ENCODE data around the gene TRIP6. TPM values are rescaled to one million over a fixed set of nuclear protein-coding genes. Genes with fewer than 3 reads are reported as not detected.

The TRIP6 gene
- total and polyA plus RNA-seq, 2 experiments from 2014 or later, result 57.5 to 70.3 TPM

DNA sequence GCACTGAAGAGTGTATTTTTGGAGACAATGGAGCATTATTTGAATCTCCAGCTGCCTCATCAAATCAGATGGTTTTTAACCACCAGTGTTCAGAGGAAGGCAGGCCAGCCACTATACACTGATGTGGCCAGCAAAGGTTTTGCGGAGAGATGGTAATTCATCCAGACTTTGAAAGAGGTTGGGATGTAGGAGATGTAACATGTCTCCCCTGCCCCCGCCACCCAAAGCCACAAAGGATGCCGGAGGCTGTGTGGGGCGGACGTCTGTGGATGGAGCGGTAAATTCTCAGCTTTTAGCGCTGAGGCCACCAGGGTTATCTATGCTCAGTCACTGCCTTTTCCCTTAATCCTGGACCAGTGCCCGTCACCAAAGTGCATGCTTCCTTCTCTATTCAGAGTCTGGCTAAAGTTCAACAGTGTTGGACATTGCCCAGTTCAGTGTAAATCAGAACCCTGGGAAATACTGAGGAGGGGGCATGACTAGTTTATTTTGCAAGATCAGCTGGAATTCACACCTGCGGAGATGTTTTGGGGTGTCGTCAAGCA lies 3.7 kb upstream of the TRIP6 start:
- Histone ChIP-seq H4K20me1 (ENCODE audit: insufficient read depth, poor library complexity, severe bottlenecking) (no peaks in the 10 kb centered on the region), H3K9me3 (ENCODE audit: low read depth) (no peaks in the 10 kb centered on the region), H3K4me1 (ENCODE audit: insufficient read depth) (peaks cover 9% of the 10 kb centered on the region), H3K27me3 (no peaks in the 10 kb centered on the region), H3K79me2 (peaks cover 19% of the 10 kb centered on the region), H3K27ac (no peak overlapping the region), H3K36me3 (replicated peaks; ENCODE audit: insufficient read depth, low read depth) (no peaks in the 10 kb centered on the region), H3K9me2 (replicated peaks; ENCODE audit: insufficient read depth) (no peaks in the 10 kb centered on the region), H3K4me2 (no peak overlapping the region), H3K4me3 (no peak overlapping the region), H2AFZ (no peak overlapping the region)
- no peak for TF ChIP-seq EZH2phosphoT487 (IDR thresholded peaks at IDR 0.05; ENCODE audit: low read depth, severe bottlenecking, unreplicated experiment)
- TF ChIP-seq, protein P1, sequence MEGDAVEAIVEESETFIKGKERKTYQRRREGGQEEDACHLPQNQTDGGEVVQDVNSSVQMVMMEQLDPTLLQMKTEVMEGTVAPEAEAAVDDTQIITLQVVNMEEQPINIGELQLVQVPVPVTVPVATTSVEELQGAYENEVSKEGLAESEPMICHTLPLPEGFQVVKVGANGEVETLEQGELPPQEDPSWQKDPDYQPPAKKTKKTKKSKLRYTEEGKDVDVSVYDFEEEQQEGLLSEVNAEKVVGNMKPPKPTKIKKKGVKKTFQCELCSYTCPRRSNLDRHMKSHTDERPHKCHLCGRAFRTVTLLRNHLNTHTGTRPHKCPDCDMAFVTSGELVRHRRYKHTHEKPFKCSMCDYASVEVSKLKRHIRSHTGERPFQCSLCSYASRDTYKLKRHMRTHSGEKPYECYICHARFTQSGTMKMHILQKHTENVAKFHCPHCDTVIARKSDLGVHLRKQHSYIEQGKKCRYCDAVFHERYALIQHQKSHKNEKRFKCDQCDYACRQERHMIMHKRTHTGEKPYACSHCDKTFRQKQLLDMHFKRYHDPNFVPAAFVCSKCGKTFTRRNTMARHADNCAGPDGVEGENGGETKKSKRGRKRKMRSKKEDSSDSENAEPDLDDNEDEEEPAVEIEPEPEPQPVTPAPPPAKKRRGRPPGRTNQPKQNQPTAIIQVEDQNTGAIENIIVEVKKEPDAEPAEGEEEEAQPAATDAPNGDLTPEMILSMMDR (IDR thresholded peaks at IDR 0.05; ENCODE audit: poor library complexity), result no peak
- no peak for TF ChIP-seq EZH2 (IDR thresholded peaks at IDR 0.05; ENCODE audit: borderline replicate concordance)
- DNase-seq (ENCODE audit: low spot score), result no peak
- 87% methylated on average over 10 of the region's 10 CpGs for whole genome bisulfite sequencing (ENCODE audit: low lambda C conversion rate, missing lambda C conversion rate)

DNA sequence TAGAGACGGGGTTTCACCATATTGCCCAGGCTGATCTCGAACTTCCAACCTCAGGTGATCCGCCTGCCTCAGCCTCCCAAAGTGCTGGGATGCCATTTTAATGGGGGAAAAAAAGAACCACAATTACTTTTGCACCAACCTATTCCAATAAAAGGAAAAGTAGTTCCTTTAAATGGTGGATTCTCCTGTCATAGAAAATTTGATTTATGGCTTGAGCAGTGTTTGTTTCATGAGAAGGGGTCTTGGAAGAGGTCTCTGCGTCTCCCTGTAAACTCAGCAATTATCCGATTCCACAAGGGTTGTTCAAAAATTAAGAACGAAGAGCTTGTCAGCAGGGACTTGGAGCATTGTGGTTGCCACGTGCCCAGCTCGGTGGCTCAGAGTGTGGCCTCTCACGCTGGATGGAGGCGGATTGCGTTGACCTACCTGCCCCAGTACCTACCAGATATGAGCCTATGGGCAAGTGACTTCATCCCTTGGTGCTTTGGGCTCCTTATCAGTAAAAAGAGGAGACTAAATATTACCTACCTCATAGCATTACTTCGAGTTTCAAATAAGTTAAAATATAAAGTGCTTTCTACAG lies 2.8 kb upstream of the TRIP6 start:
- 94% methylated on average over 12 of the region's 12 CpGs for WGBS (ENCODE audit: low lambda C conversion rate, missing lambda C conversion rate)
- Histone ChIP-seq H3K36me3 (replicated peaks; ENCODE audit: insufficient read depth, low read depth) (no peaks in the 10 kb centered on the region), H2AFZ (no peak overlapping the region), H3K4me2 (no peak overlapping the region), H3K27ac (no peak overlapping the region), H3K27me3 (no peaks in the 10 kb centered on the region), H3K9me3 (ENCODE audit: low read depth) (no peaks in the 10 kb centered on the region), H3K4me1 (ENCODE audit: insufficient read depth) (peaks cover 14% of the 10 kb centered on the region), H3K9me2 (replicated peaks; ENCODE audit: insufficient read depth) (no peaks in the 10 kb centered on the region), H3K79me2 (peaks cover 28% of the 10 kb centered on the region), H4K20me1 (ENCODE audit: insufficient read depth, poor library complexity, severe bottlenecking) (no peaks in the 10 kb centered on the region), H3K4me3 (no peak overlapping the region)
- no peak for DNase-seq (ENCODE audit: low spot score)
- TF ChIP-seq EZH2 (IDR thresholded peaks at IDR 0.05; ENCODE audit: borderline replicate concordance) (no peak), EZH2phosphoT487 (IDR thresholded peaks at IDR 0.05; ENCODE audit: low read depth, severe bottlenecking, unreplicated experiment) (no peak)
- TF ChIP-seq, protein P1 (IDR thresholded peaks at IDR 0.05; ENCODE audit: poor library complexity), result no peak

DNA sequence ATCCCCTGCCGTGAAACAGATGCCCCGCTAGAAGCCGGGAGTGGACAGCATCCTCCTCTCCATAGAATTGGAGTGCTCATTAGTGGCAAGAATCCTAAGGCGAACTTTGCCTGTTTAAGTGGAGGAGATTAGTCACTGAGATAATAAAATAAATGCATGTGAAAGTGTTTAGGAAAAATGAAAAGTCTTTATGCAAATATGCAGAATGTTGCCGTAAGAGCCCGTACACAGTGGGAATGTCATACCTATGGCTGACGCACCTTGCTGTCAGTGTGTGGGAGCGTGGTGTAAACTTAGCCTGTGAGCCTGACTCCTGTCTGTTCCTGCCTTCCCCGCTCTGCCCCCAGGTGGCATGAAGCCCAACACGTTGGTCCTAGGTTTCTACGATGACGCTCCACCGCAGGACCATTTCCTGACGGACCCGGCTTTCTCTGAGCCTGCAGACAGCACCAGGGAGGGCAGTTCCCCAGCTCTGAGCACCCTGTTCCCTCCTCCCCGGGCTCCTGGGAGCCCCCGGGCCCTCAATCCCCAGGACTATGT lies 1.7 kb upstream of the TRIP6 start:
- WGBS (ENCODE audit: low lambda C conversion rate, missing lambda C conversion rate), result 87% methylated on average over 17 of the region's 17 CpGs
- H3K4me3 ChIP-seq, result no peak overlapping the region
- no peak overlapping the region for H3K4me2 ChIP-seq
- H3K36me3 ChIP-seq (replicated peaks; ENCODE audit: insufficient read depth, low read depth), result no peaks in the 10 kb centered on the region
- H3K9me3 ChIP-seq (ENCODE audit: low read depth), result no peaks in the 10 kb centered on the region
- H3K27me3 ChIP-seq, result no peaks in the 10 kb centered on the region
- no peak overlapping the region for H2AFZ ChIP-seq
- peaks cover 14% of the 10 kb centered on the region for H3K4me1 ChIP-seq (ENCODE audit: insufficient read depth)
- H3K79me2 ChIP-seq, result peaks cover 33% of the 10 kb centered on the region
- TF ChIP-seq, protein P1 (IDR thresholded peaks at IDR 0.05; ENCODE audit: poor library complexity), result no peak
- no peak for TF ChIP-seq EZH2phosphoT487 (IDR thresholded peaks at IDR 0.05; ENCODE audit: low read depth, severe bottlenecking, unreplicated experiment)
- TF ChIP-seq EZH2 (IDR thresholded peaks at IDR 0.05; ENCODE audit: borderline replicate concordance), result no peak
- no peaks in the 10 kb centered on the region for H4K20me1 ChIP-seq (ENCODE audit: insufficient read depth, poor library complexity, severe bottlenecking)
- peak overlapping the region; percentile 21 for H3K27ac ChIP-seq
- DNase-seq (ENCODE audit: low spot score), result no peak
- no peaks in the 10 kb centered on the region for H3K9me2 ChIP-seq (replicated peaks; ENCODE audit: insufficient read depth)
